ENCODE results near the gene NENF.

The NENF gene

GRCh38 chr1:212432272-212432660 lies 454 bp upstream of the NENF start:
- no peak for TF ChIP-seq CTCF (IDR thresholded peaks at IDR 0.05; ENCODE audit: low read length, missing control alignments)
- DNase-seq (ENCODE audit: low read depth) = no peak
- H3K4me3 ChIP-seq (replicated peaks; ENCODE audit: low read depth, low read length) = peak overlapping the region; percentile 48

- TF ChIP-seq CTCF (IDR thresholded peaks at IDR 0.05; ENCODE audit: low read length, missing control alignments) = no peak
- DNase-seq (ENCODE audit: low read depth) = no peak
- peak overlapping the region; percentile 72 for H3K4me3 ChIP-seq (replicated peaks; ENCODE audit: low read depth, low read length)
Measured at GRCh38 chr1:212433577-212434462, 1.1 kb downstream of the NENF start.

GRCh38 chr1:212434992-212435391 lies 2.3 kb downstream of the NENF start:
- no peak overlapping the region for H3K4me3 ChIP-seq (replicated peaks; ENCODE audit: low read depth, low read length)
- no peak for DNase-seq (ENCODE audit: low read depth)
- no peak for TF ChIP-seq CTCF (IDR thresholded peaks at IDR 0.05; ENCODE audit: low read length, missing control alignments)

GRCh38 chr1:212437179-212437798 lies 4.6 kb downstream of the NENF start:
- TF ChIP-seq CTCF (IDR thresholded peaks at IDR 0.05; ENCODE audit: low read length, missing control alignments) = no peak
- no peak overlapping the region for H3K4me3 ChIP-seq (replicated peaks; ENCODE audit: low read depth, low read length)
- DNase-seq (ENCODE audit: low read depth) = no peak

- TF ChIP-seq CTCF (IDR thresholded peaks at IDR 0.05; ENCODE audit: low read length, missing control alignments) = no peak
- no peak overlapping the region for H3K4me3 ChIP-seq (replicated peaks; ENCODE audit: low read depth, low read length)
- DNase-seq (ENCODE audit: low read depth) = no peak
Measured at GRCh38 chr1:212438831-212439237, 6.1 kb downstream of the NENF start.

GRCh38 chr1:212440419-212440818 lies 7.7 kb downstream of the NENF start:
- TF ChIP-seq CTCF (IDR thresholded peaks at IDR 0.05; ENCODE audit: low read length, missing control alignments) = no peak
- H3K4me3 ChIP-seq (replicated peaks; ENCODE audit: low read depth, low read length) = no peak overlapping the region
- DNase-seq (ENCODE audit: low read depth) = no peak
